SK-N-SH (cell line): ENCODE results near the gene RPL9. TPM values are rescaled to one million over a fixed set of nuclear protein-coding genes. Genes with fewer than 3 reads are reported as not detected.

Experiments
- CTCF ChIA-PET: fragments of 300-600, 350-600 bp; formaldehyde crosslinking; extraction: SDS; loops from one replicate; lab custom pipeline; 2021; lab: Yijun Ruan, JAX
- POLR2A ChIA-PET: fragments of 350-600 bp; sonication (Branson Sonifier 250); formaldehyde crosslinking; extraction: SDS; loops from one replicate; lab custom pipeline; 2020; ENCODE audit warnings: antibody characterized with exemption, inconsistent platforms; lab: Yijun Ruan, JAX
- DNase-seq: peaks from one replicate; pipeline ENCODE4 v3.0.0; 2012
- H2AFZ ChIP-seq: fragments of 200-600 bp; sonication (generic); 2 replicates; pipeline ENCODE4 v1.8.1; 2016; ENCODE audit warnings: antibody characterized with exemption, mild to moderate bottlenecking, low read depth
- H3F3A ChIP-seq: fragments of 200-600 bp; sonication (generic); replicated peaks from 2 replicates; pipeline ENCODE3; 2016; ENCODE audit warnings: antibody characterized with exemption, mild to moderate bottlenecking; ENCODE audit not compliant: insufficient read depth
- H3K27ac ChIP-seq, 2 experiments: fragments of 200-500 bp in 1 of 2; fragments of 200-600 bp in 1 of 2; sonication (Bioruptor generic) in 1 of 2; sonication (generic), shearing (Covaris generic) in 1 of 2; 2 replicates each; pipeline versions ENCODE4 v1.5.1 to v1.6.1; 2014 to 2016; ENCODE audit warnings: low read depth in 2 of 2, inconsistent platforms in 1 of 2, low read length in 1 of 2, mild to moderate bottlenecking in 1 of 2, mixed read lengths in 1 of 2
- H3K27me3 ChIP-seq: fragments of 200-600 bp; sonication (generic), shearing (Covaris generic); 2 replicates; pipeline ENCODE4 v1.6.1; 2016; ENCODE audit warnings: mixed run types; ENCODE audit not compliant: insufficient read depth
- H3K36me3 ChIP-seq, 2 experiments: fragments of 200-500 bp in 1 of 2; fragments of 200-600 bp in 1 of 2; sonication (Bioruptor generic) in 1 of 2; sonication (generic) in 1 of 2; replicated peaks in 1 of 2; 2 replicates each; pipeline versions ENCODE3 to v1.5.1; 2014 to 2016; ENCODE audit warnings: low read length in 1 of 2, mild to moderate bottlenecking in 1 of 2; ENCODE audit not compliant: insufficient read depth in 2 of 2, control insufficient read depth in 1 of 2
- H3K4me1 ChIP-seq, 2 experiments: fragments of 200-500 bp in 1 of 2; fragments of 200-600 bp in 1 of 2; sonication (Bioruptor generic) in 1 of 2; sonication (generic), shearing (Covaris generic) in 1 of 2; 2 replicates each; pipeline versions ENCODE4 v1.5.1 to v1.6.1; 2014 to 2016; ENCODE audit warnings: low read depth in 1 of 2, low read length in 1 of 2, mixed run types in 1 of 2; ENCODE audit not compliant: insufficient read depth in 2 of 2, control insufficient read depth in 1 of 2
- H3K4me2 ChIP-seq: fragments of 200-600 bp; sonication (generic), shearing (Covaris generic); 2 replicates; pipeline ENCODE4 v1.6.1; 2017; ENCODE audit warnings: mixed run types
- H3K4me3 ChIP-seq, 2 experiments: fragments of 200-500 bp in 1 of 2; fragments of 200-600 bp in 1 of 2; sonication (Bioruptor generic) in 1 of 2; sonication (generic), shearing (Covaris generic) in 1 of 2; 2 replicates each; pipeline versions ENCODE4 v1.5.1 to v1.8.1; 2014 to 2016; ENCODE audit warnings: low read depth in 2 of 2, inconsistent platforms in 1 of 2, low read length in 1 of 2, mild to moderate bottlenecking in 1 of 2, mixed read lengths in 1 of 2, moderate library complexity in 1 of 2
- H3K79me2 ChIP-seq: fragments of 200-600 bp; sonication (generic); 2 replicates; pipeline ENCODE4 v1.8.1; 2017; ENCODE audit warnings: mild to moderate bottlenecking; ENCODE audit not compliant: insufficient read depth
- H3K9ac ChIP-seq: fragments of 200-600 bp; sonication (generic); 2 replicates; pipeline ENCODE4 v1.6.1; 2017; ENCODE audit warnings: mixed run types
- H3K9me2 ChIP-seq: fragments of 200-600 bp; sonication (generic); 2 replicates; pipeline ENCODE4 v1.6.1; 2017; ENCODE audit warnings: mixed run types
- H3K9me3 ChIP-seq: fragments of 200-600 bp; sonication (generic); 2 replicates; pipeline ENCODE4 v1.6.1; 2017; ENCODE audit warnings: mixed run types, mild to moderate bottlenecking, moderate library complexity
- H4K20me1 ChIP-seq: fragments of 200-600 bp; sonication (generic); 2 replicates; pipeline ENCODE4 v1.6.1; 2017; ENCODE audit warnings: mild to moderate bottlenecking, mixed run types; ENCODE audit not compliant: insufficient read depth
- CHD2 ChIP-seq: fragments of 150-350 bp; IDR thresholded peaks from 2 replicates; pipeline ENCODE4 v1.6.1; 2018; ENCODE audit warnings: low read length; ENCODE audit not compliant: partially characterized antibody
- EP300 ChIP-seq, 2 experiments: IDR thresholded peaks; 2 replicates each; pipeline versions ENCODE4 v1.4.0 to v1.6.1; 2012; ENCODE audit warnings: borderline replicate concordance in 1 of 2, low read depth in 1 of 2, low read length in 1 of 2
- FOXM1 ChIP-seq: IDR thresholded peaks from 2 replicates; pipeline ENCODE4 v1.4.0; 2012; ENCODE audit warnings: low read depth, mild to moderate bottlenecking
- GABPA ChIP-seq: IDR thresholded peaks from 2 replicates; pipeline ENCODE4 v1.4.0; 2012; ENCODE audit warnings: low read depth, mild to moderate bottlenecking
- GATA2 ChIP-seq: sonication (generic); formaldehyde crosslinking; IDR thresholded peaks from 2 replicates; pipeline ENCODE4 v1.5.0; 2020; ENCODE audit warnings: mild to moderate bottlenecking, missing genetic modification reagents
- JUND ChIP-seq: IDR thresholded peaks from 2 replicates; pipeline ENCODE4 v1.4.0; 2012
- POLR2AphosphoS5 ChIP-seq: IDR thresholded peaks from 2 replicates; pipeline ENCODE4 v1.6.1; 2012; ENCODE audit warnings: low read depth, low read length
- RXRA ChIP-seq: IDR thresholded peaks from 2 replicates; pipeline ENCODE4 v1.4.0; 2012; ENCODE audit warnings: low read depth, mild to moderate bottlenecking, borderline replicate concordance
- TAF1 ChIP-seq: IDR thresholded peaks from 2 replicates; pipeline ENCODE4 v1.6.1; 2012; ENCODE audit warnings: low read depth, mild to moderate bottlenecking, low read length, moderate library complexity, borderline replicate concordance
- WGBS: methylation state at CpG from one replicate; pipeline ENCODE4 v1.1.6; 2017; ENCODE audit warnings: low lambda C conversion rate; 5-methylcytosine and 5-hydroxymethylcytosine counted together
- polyA plus RNA-seq, 3 experiments: library from polyadenylated mRNA; depleted of rRNA; stranded (reverse); fragments of >200 nt; gene quantifications; 2 replicates each; pipeline ENCODE4 v1.2.3, GENCODE V29; 2012
- TF ChIP-seq, protein P1 (sequence below): IDR thresholded peaks from 2 replicates; pipeline ENCODE4 v1.4.0; 2012; ENCODE audit warnings: low read depth
- TF ChIP-seq, protein P2 (sequence below): IDR thresholded peaks from 2 replicates; pipeline ENCODE4 v1.4.0; 2012; ENCODE audit warnings: low read depth, borderline replicate concordance
- TF ChIP-seq, protein P3 (sequence below): fragments of 150-350 bp; IDR thresholded peaks from 2 replicates; pipeline ENCODE4 v1.6.1; 2017; ENCODE audit warnings: antibody characterized with exemption, low read length, low read depth, borderline replicate concordance

RPL9 gene
- polyA plus RNA-seq, 1 of the 3 experiments (the other 2 are of a cell fraction), result 1,564 TPM

- no peak for TF ChIP-seq RXRA
- TF ChIP-seq, protein P1, sequence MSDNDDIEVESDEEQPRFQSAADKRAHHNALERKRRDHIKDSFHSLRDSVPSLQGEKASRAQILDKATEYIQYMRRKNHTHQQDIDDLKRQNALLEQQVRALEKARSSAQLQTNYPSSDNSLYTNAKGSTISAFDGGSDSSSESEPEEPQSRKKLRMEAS, result no peak
- TF ChIP-seq, protein P2, sequence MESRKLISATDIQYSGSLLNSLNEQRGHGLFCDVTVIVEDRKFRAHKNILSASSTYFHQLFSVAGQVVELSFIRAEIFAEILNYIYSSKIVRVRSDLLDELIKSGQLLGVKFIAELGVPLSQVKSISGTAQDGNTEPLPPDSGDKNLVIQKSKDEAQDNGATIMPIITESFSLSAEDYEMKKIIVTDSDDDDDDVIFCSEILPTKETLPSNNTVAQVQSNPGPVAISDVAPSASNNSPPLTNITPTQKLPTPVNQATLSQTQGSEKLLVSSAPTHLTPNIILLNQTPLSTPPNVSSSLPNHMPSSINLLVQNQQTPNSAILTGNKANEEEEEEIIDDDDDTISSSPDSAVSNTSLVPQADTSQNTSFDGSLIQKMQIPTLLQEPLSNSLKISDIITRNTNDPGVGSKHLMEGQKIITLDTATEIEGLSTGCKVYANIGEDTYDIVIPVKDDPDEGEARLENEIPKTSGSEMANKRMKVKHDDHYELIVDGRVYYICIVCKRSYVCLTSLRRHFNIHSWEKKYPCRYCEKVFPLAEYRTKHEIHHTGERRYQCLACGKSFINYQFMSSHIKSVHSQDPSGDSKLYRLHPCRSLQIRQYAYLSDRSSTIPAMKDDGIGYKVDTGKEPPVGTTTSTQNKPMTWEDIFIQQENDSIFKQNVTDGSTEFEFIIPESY, result no peak
Measured at GRCh38 chr4:39498727-39499020, 40.0 kb upstream of the RPL9 start (continued).

GRCh38 chr4:39497909-39498726, 39.4 kb upstream of the RPL9 start:
- Histone ChIP-seq H3K9me3 (no peaks in the 10 kb centered on the region), H3K36me3 (peaks cover 26 to 48% of the 10 kb centered on the region in 2 experiments), H3K4me2 (no peak overlapping the region), H3K79me2 (peaks cover 13% of the 10 kb centered on the region; the same call in 1 of the 2 replicates), H2AFZ (no peak overlapping the region), H3K9ac (no peak overlapping the region), H3K9me2 (no peaks in the 10 kb centered on the region), H3K4me3 (no peak overlapping the region), H3K27me3 (no peaks in the 10 kb centered on the region), H3K4me1 (peaks cover 0 to 12% of the 10 kb centered on the region in 2 experiments; a peak in 2 of 4 replicates), H4K20me1 (no peaks in the 10 kb centered on the region; the same call in 1 of the 2 replicates), H3K27ac (no peak overlapping the region), H3F3A (peaks cover 48% of the 10 kb centered on the region)
- ChIA-PET CTCF (no interaction called here), POLR2A (interaction anchor here (0.6 kb wide), 1 partner anchor 321 kb away, joined by 3 read pairs; no protein-coding TSS in a partner anchor)
- no peak for TF ChIP-seq TAF1
- TF ChIP-seq, protein P3, sequence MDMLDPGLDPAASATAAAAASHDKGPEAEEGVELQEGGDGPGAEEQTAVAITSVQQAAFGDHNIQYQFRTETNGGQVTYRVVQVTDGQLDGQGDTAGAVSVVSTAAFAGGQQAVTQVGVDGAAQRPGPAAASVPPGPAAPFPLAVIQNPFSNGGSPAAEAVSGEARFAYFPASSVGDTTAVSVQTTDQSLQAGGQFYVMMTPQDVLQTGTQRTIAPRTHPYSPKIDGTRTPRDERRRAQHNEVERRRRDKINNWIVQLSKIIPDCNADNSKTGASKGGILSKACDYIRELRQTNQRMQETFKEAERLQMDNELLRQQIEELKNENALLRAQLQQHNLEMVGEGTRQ, result no peak
- TF ChIP-seq JUND, result no peak
- no peak for TF ChIP-seq FOXM1
- TF ChIP-seq EP300 (IDR thresholded peaks at IDR 0.05; ENCODE audit: borderline replicate concordance in 1 of 2, low read depth in 1 of 2, low read length in 1 of 2), result no peak
- TF ChIP-seq, protein P1, result no peak
- TF ChIP-seq CHD2, result no peak
- TF ChIP-seq GABPA, result no peak
- TF ChIP-seq POLR2AphosphoS5, result no peak
- no peak for TF ChIP-seq GATA2 (CRISPR knock-in tag)
- no peak for DNase-seq
- WGBS, result 84% methylated on average over 1 of the region's 1 CpG
